Tibial artery (tissue), 4 donors: ENCODE results near the gene NARS2.

Experiments used
- DNase-seq, 2 donors: peaks; one replicate each; pipeline ENCODE4 v3.0.0-alpha.2; 2019
- H3K27ac ChIP-seq, 2 donors: fragments of 200-600 bp; sonication (generic) in 1 of 2; 1 replicate in 1 of 2; 2 replicates in 1 of 2; pipeline ENCODE4 v1.5.1; 2018 to 2019; ENCODE audit warnings: mild to moderate bottlenecking in 1 of 2
- H3K27me3 ChIP-seq, 2 donors: fragments of 200-600 bp; sonication (generic) in 1 of 2; one replicate each; pipeline versions ENCODE4 v1.5.1 to v1.6.0; 2016 to 2019
- H3K36me3 ChIP-seq, 3 donors: fragments of 200-600 bp; sonication (generic) in 2 of 3; one replicate each; pipeline ENCODE4 v1.5.1; 2016 to 2019; ENCODE audit warnings: mild to moderate bottlenecking in 2 of 3
- H3K4me1 ChIP-seq, 4 donors: fragments of 200-600 bp; sonication (generic) in 2 of 4; 1 replicate in 3 of 4; 2 replicates in 1 of 4; pipeline ENCODE4 v1.5.1; 2016 to 2019
- H3K4me3 ChIP-seq, 2 donors: fragments of 200-600 bp; sonication (generic) in 1 of 2; 1 replicate in 1 of 2; 2 replicates in 1 of 2; pipeline ENCODE4 v1.5.1; 2018 to 2019; ENCODE audit warnings: mild to moderate bottlenecking in 2 of 2
- H3K9me3 ChIP-seq, 3 donors: fragments of 200-600 bp; sonication (generic) in 1 of 3; one replicate each; pipeline ENCODE4 v1.5.1; 2016 to 2019
- CTCF ChIP-seq, 2 experiments: fragments of 200-600 bp in 1 of 2; fragments of 450-650 bp in 1 of 2; IDR thresholded peaks; one replicate each; pipeline ENCODE4 v1.5.1; 2017 to 2019; ENCODE audit warnings: antibody characterized with exemption in 2 of 2, mild to moderate bottlenecking in 1 of 2, moderate library complexity in 1 of 2
- intact Hi-C: fragments of 100-400 bp; cut with DNase I; formaldehyde crosslinking; loops from one replicate; pipeline ENCODE4 v1.15.0; 2023; ENCODE audit warnings: low total_unique reads

Gene NARS2

GRCh38 chr11:78391424-78391823 is 183.2 kb downstream of the NARS2 start:
- DNase-seq, result no peak
- Histone ChIP-seq H3K4me1 (peaks cover 0 to 28% (median 3%) of the 10 kb centered on the region in 4 donors), H3K27ac (no peak overlapping the region), H3K9me3 (no peaks in the 10 kb centered on the region), H3K36me3 (no peaks in the 10 kb centered on the region), H3K4me3 (no peak overlapping the region), H3K27me3 (no peaks in the 10 kb centered on the region)
- intact Hi-C loops, result no loop called here
- TF ChIP-seq CTCF (IDR thresholded peaks at IDR 0.05), result no peak

GRCh38 chr11:78390809-78391208 is 183.9 kb downstream of the NARS2 start:
- Histone ChIP-seq H3K4me3 (no peak overlapping the region), H3K36me3 (no peaks in the 10 kb centered on the region), H3K27me3 (no peaks in the 10 kb centered on the region), H3K9me3 (no peaks in the 10 kb centered on the region), H3K27ac (no peak overlapping the region), H3K4me1 (peaks cover 0 to 24% (median 3%) of the 10 kb centered on the region in 4 donors)
- TF ChIP-seq CTCF (IDR thresholded peaks at IDR 0.05), result no peak
- DNase-seq, result no peak
- intact Hi-C loops, result no loop called here

- Histone ChIP-seq H3K27ac (no peak overlapping the region), H3K27me3 (no peaks in the 10 kb centered on the region), H3K9me3 (peaks cover 0 to 6% (median 0%) of the 10 kb centered on the region in 3 donors), H3K4me1 (peaks cover 0 to 16% (median 0%) of the 10 kb centered on the region in 4 donors), H3K36me3 (peaks cover 0 to 9% (median 5%) of the 10 kb centered on the region in 3 donors), H3K4me3 (no peak overlapping the region)
- no peak for TF ChIP-seq CTCF (IDR thresholded peaks at IDR 0.05)
- intact Hi-C loops, result no loop called here
- DNase-seq, result no peak
Measured at GRCh38 chr11:78386215-78386941, 188.3 kb downstream of the NARS2 start.
